ENCODE results near the gene CPT1B.

GRCh38 chr22:50521710-50522109, 56.5 kb downstream of the CPT1B start:
- TF ChIP-seq EZH2 (IDR thresholded peaks at IDR 0.05; ENCODE audit: insufficient read depth, poor library complexity, severe bottlenecking) (no peak), EZH2phosphoT487 (IDR thresholded peaks at IDR 0.05; ENCODE audit: insufficient read depth, low read depth) (no peak)
